ENCODE results near the gene MAP10. TPM values are rescaled to one million over a fixed set of nuclear protein-coding genes. Genes with fewer than 3 reads are reported as not detected.

Gene MAP10
- total RNA-seq, 2 donors from 2014 or later: 2.1 to 3.2 TPM

- H3K27me3 ChIP-seq: no peaks in the 10 kb centered on the region
- no peak for TF ChIP-seq CTCF (IDR thresholded peaks at IDR 0.05)
Observed at GRCh38 chr1:232820431-232820830, 15.2 kb downstream of the MAP10 start.

GRCh38 chr1:232822530-232822929, 17.3 kb downstream of the MAP10 start:
- no peak overlapping the region for H3K27ac ChIP-seq
- no peaks in the 10 kb centered on the region for H3K27me3 ChIP-seq
- H3K4me3 ChIP-seq: no peak overlapping the region
- no peaks in the 10 kb centered on the region for H3K4me1 ChIP-seq
- DNase-seq (ENCODE audit: low spot score): no peak
- TF ChIP-seq CTCF (IDR thresholded peaks at IDR 0.05): no peak
- H3K36me3 ChIP-seq: no peaks in the 10 kb centered on the region
- H3K9me3 ChIP-seq: no peaks in the 10 kb centered on the region

More at GRCh38 chr1:232820431-232820830, 15.2 kb downstream of the MAP10 start:
- Histone ChIP-seq H3K4me3 (no peak overlapping the region), H3K36me3 (no peaks in the 10 kb centered on the region), H3K4me1 (no peaks in the 10 kb centered on the region), H3K9me3 (no peaks in the 10 kb centered on the region), H3K27ac (no peak overlapping the region)
- no peak for DNase-seq (ENCODE audit: low spot score)

GRCh38 chr1:232826318-232826717, 21.1 kb downstream of the MAP10 start:
- no peak for TF ChIP-seq CTCF (IDR thresholded peaks at IDR 0.05)
- H3K4me3 ChIP-seq: no peak overlapping the region
- H3K27me3 ChIP-seq: no peaks in the 10 kb centered on the region
- no peak for DNase-seq (ENCODE audit: low spot score)
- H3K36me3 ChIP-seq: no peaks in the 10 kb centered on the region
- no peaks in the 10 kb centered on the region for H3K9me3 ChIP-seq
- H3K4me1 ChIP-seq: no peaks in the 10 kb centered on the region
- H3K27ac ChIP-seq: no peak overlapping the region

GRCh38 chr1:232830661-232831060, 25.4 kb downstream of the MAP10 start:
- no peak for DNase-seq (ENCODE audit: low spot score)
- Histone ChIP-seq H3K4me3 (no peak overlapping the region), H3K27me3 (no peaks in the 10 kb centered on the region), H3K4me1 (peaks cover 0 to 5% of the 10 kb centered on the region in 2 donors), H3K27ac (no peak overlapping the region), H3K9me3 (no peaks in the 10 kb centered on the region), H3K36me3 (no peaks in the 10 kb centered on the region)
- no peak for TF ChIP-seq CTCF (IDR thresholded peaks at IDR 0.05)

GRCh38 chr1:232831895-232832294, 26.7 kb downstream of the MAP10 start:
- no peak overlapping the region for H3K4me3 ChIP-seq
- H3K4me1 ChIP-seq: peaks cover 0 to 5% of the 10 kb centered on the region in 2 donors
- TF ChIP-seq CTCF (IDR thresholded peaks at IDR 0.05): no peak
- no peak overlapping the region for H3K27ac ChIP-seq
- no peaks in the 10 kb centered on the region for H3K36me3 ChIP-seq
- H3K27me3 ChIP-seq: no peaks in the 10 kb centered on the region
- H3K9me3 ChIP-seq: no peaks in the 10 kb centered on the region
- DNase-seq (ENCODE audit: low spot score): no peak

GRCh38 chr1:232834066-232834465, 28.9 kb downstream of the MAP10 start:
- DNase-seq (ENCODE audit: low spot score): no peak
- H3K9me3 ChIP-seq: no peaks in the 10 kb centered on the region
- H3K4me3 ChIP-seq: no peak overlapping the region
- H3K36me3 ChIP-seq: no peaks in the 10 kb centered on the region
- H3K4me1 ChIP-seq: peaks cover 0 to 5% of the 10 kb centered on the region in 2 donors
- no peak overlapping the region for H3K27ac ChIP-seq
- no peaks in the 10 kb centered on the region for H3K27me3 ChIP-seq
- no peak for TF ChIP-seq CTCF (IDR thresholded peaks at IDR 0.05)

All from right atrium auricular region (tissue), 2 donors.